ENCODE results near the gene ETFDH. TPM values are rescaled to one million over a fixed set of nuclear protein-coding genes. Genes with fewer than 3 reads are reported as not detected.
"Not testable (repeated sequence)": the region's sequence is repeated elsewhere in the genome, so short reads cannot be mapped to it uniquely, and the experiment has no call there.

Gene ETFDH
- total RNA-seq = 19.2 and 21.3 TPM in 2 replicates

DNA sequence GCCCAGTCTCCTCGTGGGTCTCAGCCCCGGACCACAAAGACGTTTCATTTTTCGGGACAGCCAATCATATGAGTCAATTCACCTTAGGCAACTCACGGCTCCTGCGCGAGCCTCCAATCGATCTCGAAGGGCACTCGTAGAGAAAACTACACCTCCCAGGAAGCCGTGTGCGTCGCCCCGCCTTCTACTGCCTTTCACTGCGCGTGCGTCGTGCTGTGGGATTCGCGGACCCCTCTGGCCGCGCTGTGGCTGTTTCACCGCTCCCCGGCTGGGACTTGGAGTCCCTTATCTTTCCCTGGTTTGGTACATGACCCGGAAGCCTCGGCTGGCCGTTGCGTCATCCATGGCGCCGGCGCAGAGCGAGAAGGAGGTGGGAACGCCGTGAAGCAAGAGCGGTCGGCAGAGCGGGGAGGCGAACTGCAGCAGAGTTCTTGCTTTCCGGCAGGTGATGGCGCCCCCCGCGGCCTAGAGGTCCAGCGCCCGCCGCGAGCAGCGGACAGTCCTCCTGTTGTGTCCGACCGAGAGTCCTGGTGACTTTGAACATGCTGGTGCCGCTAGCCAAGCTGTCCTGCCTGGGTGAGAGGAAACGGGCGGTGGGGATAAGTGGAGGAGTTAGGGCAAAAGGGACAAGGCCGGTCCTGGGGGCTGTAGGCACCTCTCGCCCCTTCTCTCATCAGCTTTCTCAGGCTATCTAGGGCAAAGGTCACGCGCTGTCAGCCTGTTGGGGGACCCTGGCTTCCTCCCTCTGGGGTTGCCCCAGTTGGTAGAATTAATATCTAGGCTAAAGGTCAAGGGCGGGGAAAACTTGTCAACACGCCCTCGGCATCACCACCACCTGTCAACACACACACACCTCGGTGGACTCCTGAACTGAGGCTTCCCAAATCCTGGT lies at the start of gene ETFDH:
Gene ETFDH (plus strand): TSS at position 382 of the 892 bp plus-strand sequence. CDS start 161 bp downstream, at position 543.
- peak; percentile 99 for DNase-seq

GRCh38 chr4:158624889-158625478 lies 47.1 kb upstream of the ETFDH start:
- DNase-seq = peak; percentile 83

DNA sequence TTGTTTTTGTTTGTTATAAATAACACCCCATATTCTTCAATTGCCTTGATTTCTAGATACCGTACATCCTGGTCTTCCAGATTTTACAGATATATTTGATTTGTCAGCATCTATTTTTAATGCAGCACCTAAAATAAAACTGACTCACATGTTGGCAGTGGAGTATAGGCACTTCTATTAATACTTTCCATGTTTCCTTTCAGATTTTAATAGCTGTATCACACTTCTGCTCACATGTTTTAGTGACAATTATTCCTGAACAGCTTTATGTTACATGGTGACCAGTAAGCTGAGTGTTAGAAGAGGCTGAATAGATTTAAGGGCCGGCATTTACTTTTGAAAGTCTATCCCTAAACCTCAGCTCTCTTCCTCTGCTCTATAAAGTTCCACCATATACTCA lies 46.6 kb upstream of the ETFDH start:
- no peak for DNase-seq

DNA sequence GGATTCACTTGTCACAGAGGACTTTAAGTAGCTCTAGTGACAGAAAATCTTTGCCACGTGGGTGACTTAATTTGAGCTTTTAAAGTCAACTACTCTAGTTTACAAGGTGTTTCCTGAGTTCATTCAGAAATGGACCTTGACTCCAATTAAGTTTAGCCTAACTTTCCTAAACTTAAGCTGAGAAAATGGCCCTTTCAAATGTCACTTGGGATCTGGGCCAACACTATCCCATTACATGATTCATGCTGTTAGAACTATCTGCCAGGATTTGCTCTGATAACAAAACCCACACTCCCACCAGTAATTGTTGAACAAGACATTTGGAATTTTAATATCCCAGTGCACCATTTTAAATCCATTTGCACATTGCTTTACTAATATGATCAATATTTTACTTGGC lies 41.2 kb upstream of the ETFDH start:
- peak; percentile 46 for DNase-seq

DNA sequence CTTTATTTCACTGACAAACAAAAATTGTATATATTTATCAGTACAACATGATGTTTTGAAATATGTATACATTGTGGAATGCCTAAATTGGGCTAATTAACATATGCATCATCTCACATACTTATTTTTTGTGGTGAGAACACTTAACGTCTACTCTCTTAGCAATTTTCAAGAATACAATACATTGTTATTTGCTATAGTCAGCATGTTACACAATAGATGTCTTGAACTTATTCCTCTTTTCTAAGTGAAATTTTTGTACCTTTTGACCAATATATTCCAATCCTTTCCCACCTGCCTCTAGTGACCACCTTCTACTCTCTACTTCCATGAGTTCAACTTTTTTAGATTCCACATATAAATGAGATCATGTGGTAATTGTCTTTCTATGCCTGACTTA lies 35.5 kb upstream of the ETFDH start:
- DNase-seq = no peak

GRCh38 chr4:158644356-158644755 lies 27.7 kb upstream of the ETFDH start:
- DNase-seq = no peak

DNA sequence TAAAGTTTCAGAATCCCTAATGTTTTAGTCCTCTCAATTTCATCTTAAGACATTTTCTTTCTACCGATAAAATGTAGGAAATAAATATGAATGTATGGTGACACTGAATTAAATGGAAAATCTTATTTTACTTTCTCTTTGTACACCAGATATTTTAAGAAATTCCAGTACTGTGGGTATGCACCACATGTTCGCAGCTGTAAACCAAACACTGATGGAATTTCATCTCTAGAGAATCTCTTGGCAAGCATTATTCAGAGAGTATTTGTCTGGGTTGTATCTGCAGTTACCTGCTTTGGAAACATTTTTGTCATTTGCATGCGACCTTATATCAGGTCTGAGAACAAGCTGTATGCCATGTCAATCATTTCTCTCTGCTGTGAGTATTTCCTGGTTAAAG lies 27.3 kb upstream of the ETFDH start:
- no peak for DNase-seq

- no peak for DNase-seq
Observed at GRCh38 chr4:158649111-158649680, 22.9 kb upstream of the ETFDH start.

- DNase-seq = no peak
Observed at GRCh38 chr4:158652920-158653319, 19.2 kb upstream of the ETFDH start.

DNA sequence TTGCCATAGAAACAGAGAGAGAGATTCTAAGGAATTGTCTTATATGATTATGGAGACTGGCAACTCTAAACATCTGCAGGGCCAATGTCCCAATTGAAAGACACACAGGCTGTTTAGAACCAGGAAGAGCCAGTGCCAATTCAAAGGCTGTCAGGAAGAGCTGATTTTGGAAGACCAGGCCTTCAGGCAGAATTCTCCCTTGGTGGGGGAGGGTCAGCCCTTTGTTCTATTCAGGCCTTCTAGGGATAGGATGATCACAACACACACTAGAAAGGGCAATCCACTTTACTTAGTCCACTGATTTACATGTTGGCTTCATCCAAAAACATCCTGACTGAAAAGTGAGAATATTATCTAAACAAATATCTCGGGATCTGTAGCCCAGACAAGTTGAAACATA lies 15.7 kb upstream of the ETFDH start:
- DNase-seq = no peak

GRCh38 chr4:158657291-158657690 lies 14.8 kb upstream of the ETFDH start:
- no peak for DNase-seq

DNA sequence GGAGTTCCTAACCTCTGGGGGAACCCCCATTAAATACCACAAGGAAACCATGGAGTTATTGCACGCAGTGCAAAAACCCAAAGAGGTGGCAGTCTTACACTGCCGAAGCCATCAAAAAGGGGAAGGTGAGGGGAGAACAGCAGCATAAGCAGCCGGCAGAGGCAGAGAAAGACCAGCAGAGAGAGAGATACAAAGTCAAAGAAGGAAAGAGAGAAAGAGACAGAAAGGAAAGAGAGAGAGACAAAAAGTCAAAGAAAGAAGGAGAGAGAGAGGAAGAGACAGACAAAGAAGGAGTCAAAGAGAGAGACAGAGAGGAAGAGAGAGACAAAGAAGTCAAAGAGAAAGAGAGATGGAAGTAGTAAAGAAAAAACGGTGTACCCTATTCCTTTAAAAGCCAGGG lies 8.8 kb upstream of the ETFDH start:
- not testable (repeated sequence) for DNase-seq

- not testable (repeated sequence) for DNase-seq
Observed at GRCh38 chr4:158663707-158664625, 8.1 kb upstream of the ETFDH start.

GRCh38 chr4:158664806-158665205 lies 7.3 kb upstream of the ETFDH start:
- no peak for DNase-seq

- no peak for DNase-seq
Observed at GRCh38 chr4:158666892-158667291, 5.2 kb upstream of the ETFDH start.

DNA sequence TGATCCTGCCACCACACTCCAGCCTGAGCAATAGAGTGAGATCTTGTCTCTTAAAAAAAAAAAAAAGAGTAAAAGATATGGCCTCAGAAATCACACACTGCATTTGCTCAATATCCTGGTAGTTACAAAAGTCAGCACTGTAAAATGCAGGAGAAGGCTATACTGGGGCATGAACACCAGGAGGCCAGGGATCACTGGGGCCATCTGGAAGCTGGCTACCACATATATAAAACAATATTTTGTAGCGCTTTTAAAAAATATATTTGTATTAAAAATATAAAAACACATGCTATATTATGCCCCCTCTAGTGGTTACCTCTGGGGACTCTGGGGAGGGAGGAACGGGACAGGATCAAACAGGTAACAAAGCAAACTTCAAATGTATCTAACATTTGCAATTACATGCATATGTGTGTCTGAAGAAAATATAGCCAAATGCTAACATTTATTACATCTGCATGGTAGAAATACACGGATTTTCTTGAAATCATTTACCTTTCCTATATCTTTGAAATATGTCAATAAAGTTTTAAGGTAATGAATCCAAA lies 4.4 kb upstream of the ETFDH start:
- DNase-seq = peak; percentile 65

- no peak for DNase-seq
Observed at GRCh38 chr4:158669310-158669709, 2.8 kb upstream of the ETFDH start.

GRCh38 chr4:158670975-158671664 lies 976 bp upstream of the ETFDH start:
- DNase-seq = peak; percentile 92

DNA sequence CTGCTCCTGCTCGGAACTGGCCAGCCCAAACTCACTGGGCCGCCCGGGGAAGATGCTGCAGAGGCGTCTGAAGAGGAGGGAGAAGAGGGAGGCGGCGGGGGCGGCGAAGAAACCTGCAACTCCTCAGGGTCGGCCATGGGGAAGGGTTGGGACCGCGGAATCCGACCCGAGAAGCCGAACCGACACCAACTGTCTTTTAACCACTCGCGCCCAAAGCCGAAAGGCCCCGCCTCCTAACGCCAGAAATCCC lies 506 bp upstream of the ETFDH start, which contains the start of gene C4orf46:
Gene C4orf46 (minus strand): TSS at position 223 of the 250 bp plus-strand sequence. CDS start 86 bp downstream, at position 137.
- DNase-seq = no peak

- DNase-seq = no peak
Observed at GRCh38 chr4:158673633-158674032, 1.5 kb downstream of the ETFDH start.

GRCh38 chr4:158676076-158676475 lies 4.0 kb downstream of the ETFDH start:
- DNase-seq = no peak

- DNase-seq = no peak
Observed at GRCh38 chr4:158678767-158679166, 6.7 kb downstream of the ETFDH start.

Measured in dermis blood vessel endothelial cell (primary cell).